Adrenal gland (tissue), 12 donors: ENCODE measurements around the gene CFAP20. TPM values are rescaled to one million over a fixed set of nuclear protein-coding genes. Genes with fewer than 3 reads are reported as not detected.
"Not testable (repeated sequence)": the region's sequence is repeated elsewhere in the genome, so short reads cannot be mapped to it uniquely, and the experiment has no call there.

Source experiments
- DNase-seq, 7 donors: peaks; one replicate each; pipeline ENCODE4 v3.0.0-alpha.2; 2019 to 2020
- H3K27ac ChIP-seq, 5 donors: fragments of 200-600 bp; sonication (generic) in 4 of 5; 1 replicate in 3 of 5; 2 replicates in 2 of 5; pipeline versions ENCODE4 v1.5.1 to v1.8.0; 2016 to 2020; ENCODE audit warnings: mild to moderate bottlenecking in 1 of 5
- H3K27me3 ChIP-seq: fragments of 200-600 bp; 2 replicates; pipeline ENCODE4 v1.8.0; 2021
- H3K36me3 ChIP-seq, 2 donors: fragments of 200-600 bp; replicated peaks in 1 of 2; 1 replicate in 1 of 2; 2 replicates in 1 of 2; pipeline versions ENCODE4 v1.5.1 to v1.8.0; 2018 to 2022
- H3K4me1 ChIP-seq, 2 donors: fragments of 200-600 bp; replicated peaks in 1 of 2; 1 replicate in 1 of 2; 2 replicates in 1 of 2; pipeline versions ENCODE4 v1.5.1 to v1.8.0; 2018 to 2021
- H3K4me3 ChIP-seq, 4 donors: fragments of 200-600 bp; sonication (generic) in 3 of 4; one replicate each; pipeline ENCODE4 v1.5.1; 2016 to 2018
- H3K9me3 ChIP-seq, 3 donors: fragments of 200-600 bp; sonication (generic) in 1 of 3; replicated peaks in 1 of 3; 1 replicate in 2 of 3; 2 replicates in 1 of 3; pipeline versions ENCODE4 v1.5.1 to v1.8.0; 2016 to 2021
- POLR2A ChIP-seq, 2 donors: fragments of 450-650 bp; IDR thresholded peaks; one replicate each; pipeline ENCODE4 v1.6.1; 2017; ENCODE audit warnings: antibody characterized with exemption in 2 of 2, mild to moderate bottlenecking in 2 of 2, moderate library complexity in 1 of 2
- WGBS, 4 donors: extraction: QIAGEN DNeasy Blood & Tissue Kit in 2 of 4; methylation state at CpG; one replicate each; pipeline versions ENCODE4 v1.1.5 to v1.1.7; 2013 to 2017; 5-methylcytosine and 5-hydroxymethylcytosine counted together
- intact Hi-C, 2 donors: fragments of 100-400 bp; cut with DNase I; formaldehyde crosslinking; loops; one replicate each; pipeline versions ENCODE4 v1.14.1 to v1.15.0; 2022 to 2023
- polyA plus RNA-seq, 3 donors: library from polyadenylated mRNA; stranded (reverse); fragments of 200-250 nt in 2 of 3; fragments of 350-450 nt in 1 of 3; fragmentation: Illumina TruSeq in 1 of 3; extraction: RNeasy Lipid Tissue Mini Kit (QIAGEN cat#74804) in 1 of 3; gene quantifications; one replicate each; pipeline ENCODE4 v1.2.3, GENCODE V29; 2013 to 2014
- total RNA-seq, 9 donors: library from RNA; depleted of rRNA in 4 of 9; stranded (reverse); fragments of >200 nt in 4 of 9; fragments of 120-200 nt in 1 of 9; fragmentation: NEBNext Ultra II Directional in 1 of 9; extraction: Animal tissue kit (Norgen Biotek cat#: 25700) in 1 of 9; gene quantifications; one replicate each; pipeline versions ENCODE4 v1.1.0 to v1.2.4, GENCODE V29; 2013 to 2023
- TF ChIP-seq, protein P1 (sequence below), 6 experiments: fragments of 450-650 bp in 4 of 6; fragments of 200-600 bp in 2 of 6; sonication (generic) in 1 of 6; IDR thresholded peaks; 1 replicate in 5 of 6; 2 replicates in 1 of 6; pipeline versions ENCODE4 v1.5.1 to v1.8.0; 2016 to 2021; ENCODE audit warnings: antibody characterized with exemption in 6 of 6, mild to moderate bottlenecking in 2 of 6, moderate library complexity in 1 of 6
- donor health status: healthy with polysubstance abuse.
- donor health status: Bipolar disorder and iron deficiency.
- donor health status: DM: yes; HTN: yes; CAD: no.
- donor health status: DM: no; HTN: no; CAD: no.
- donor health status: DM: no; HTN: no; CAD: no.
- donor health status: DM: yes; HTN: yes; CAD: no.

Gene CFAP20
- total and polyA plus RNA-seq, 12 donors, result 17.1 to 73.3 (median 33.4) TPM

DNA sequence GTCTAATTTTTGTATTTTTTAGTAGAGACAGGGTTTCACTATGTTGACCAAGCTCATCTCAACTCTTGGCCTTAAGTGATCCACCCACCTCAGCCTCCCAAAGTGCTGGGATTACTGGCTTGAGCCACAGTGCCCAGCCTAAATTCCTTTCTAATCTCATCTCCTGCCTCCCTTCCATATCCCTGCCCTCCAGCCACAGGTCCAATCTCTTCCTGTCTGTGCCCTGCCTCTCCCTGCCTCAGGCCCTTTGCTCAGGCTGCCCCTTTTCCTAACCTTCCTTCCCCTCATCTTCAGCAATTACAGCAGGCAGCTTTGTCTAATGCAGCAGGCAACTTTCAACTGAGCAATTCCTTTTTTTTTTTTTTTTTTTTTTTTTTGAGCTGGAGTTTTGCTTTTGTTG, 46.8 kb downstream of the CFAP20 start:
- TF ChIP-seq, protein P1, sequence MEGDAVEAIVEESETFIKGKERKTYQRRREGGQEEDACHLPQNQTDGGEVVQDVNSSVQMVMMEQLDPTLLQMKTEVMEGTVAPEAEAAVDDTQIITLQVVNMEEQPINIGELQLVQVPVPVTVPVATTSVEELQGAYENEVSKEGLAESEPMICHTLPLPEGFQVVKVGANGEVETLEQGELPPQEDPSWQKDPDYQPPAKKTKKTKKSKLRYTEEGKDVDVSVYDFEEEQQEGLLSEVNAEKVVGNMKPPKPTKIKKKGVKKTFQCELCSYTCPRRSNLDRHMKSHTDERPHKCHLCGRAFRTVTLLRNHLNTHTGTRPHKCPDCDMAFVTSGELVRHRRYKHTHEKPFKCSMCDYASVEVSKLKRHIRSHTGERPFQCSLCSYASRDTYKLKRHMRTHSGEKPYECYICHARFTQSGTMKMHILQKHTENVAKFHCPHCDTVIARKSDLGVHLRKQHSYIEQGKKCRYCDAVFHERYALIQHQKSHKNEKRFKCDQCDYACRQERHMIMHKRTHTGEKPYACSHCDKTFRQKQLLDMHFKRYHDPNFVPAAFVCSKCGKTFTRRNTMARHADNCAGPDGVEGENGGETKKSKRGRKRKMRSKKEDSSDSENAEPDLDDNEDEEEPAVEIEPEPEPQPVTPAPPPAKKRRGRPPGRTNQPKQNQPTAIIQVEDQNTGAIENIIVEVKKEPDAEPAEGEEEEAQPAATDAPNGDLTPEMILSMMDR (IDR thresholded peaks at IDR 0.05), result no peak
- TF ChIP-seq POLR2A (IDR thresholded peaks at IDR 0.05), result no peak
- intact Hi-C loops, result no loop called here
- Histone ChIP-seq H3K4me3 (no peak overlapping the region), H3K4me1 (no peaks in the 10 kb centered on the region), H3K27me3 (no peaks in the 10 kb centered on the region), H3K36me3 (no peaks in the 10 kb centered on the region), H3K27ac (no peak overlapping the region), H3K9me3 (no peaks in the 10 kb centered on the region)
- no peak for DNase-seq

DNA sequence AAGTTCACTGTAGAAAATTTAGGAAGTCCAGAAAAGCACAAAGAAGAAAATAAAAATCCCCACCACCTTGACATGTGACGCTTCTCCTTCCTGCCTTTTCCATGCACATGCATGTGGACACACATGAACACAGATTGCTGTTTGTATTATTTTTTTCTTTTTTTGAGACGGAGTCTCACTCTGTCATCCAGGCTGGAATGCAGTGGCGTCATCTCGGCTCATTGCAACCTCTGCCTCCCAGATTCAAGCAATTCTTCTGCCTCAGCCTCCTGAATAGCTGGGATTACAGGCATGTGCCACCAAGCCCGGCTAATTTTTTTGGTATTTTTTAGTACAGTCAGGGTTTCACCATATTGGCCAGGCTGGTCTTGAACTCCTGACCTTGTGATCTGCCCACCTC, 48.5 kb downstream of the CFAP20 start:
- DNase-seq, H3K4me1 ChIP-seq, H3K27ac ChIP-seq, intact Hi-C loops, H3K27me3 ChIP-seq, H3K36me3 ChIP-seq, H3K4me3 ChIP-seq: not testable (repeated sequence)
- peaks cover 0 to 11% (median 0%) of the 10 kb centered on the region in 3 donors for H3K9me3 ChIP-seq
- WGBS, 4 donors, result 78 to 88% (median 82%) methylated on average over 5 of the region's 5 CpGs

DNA sequence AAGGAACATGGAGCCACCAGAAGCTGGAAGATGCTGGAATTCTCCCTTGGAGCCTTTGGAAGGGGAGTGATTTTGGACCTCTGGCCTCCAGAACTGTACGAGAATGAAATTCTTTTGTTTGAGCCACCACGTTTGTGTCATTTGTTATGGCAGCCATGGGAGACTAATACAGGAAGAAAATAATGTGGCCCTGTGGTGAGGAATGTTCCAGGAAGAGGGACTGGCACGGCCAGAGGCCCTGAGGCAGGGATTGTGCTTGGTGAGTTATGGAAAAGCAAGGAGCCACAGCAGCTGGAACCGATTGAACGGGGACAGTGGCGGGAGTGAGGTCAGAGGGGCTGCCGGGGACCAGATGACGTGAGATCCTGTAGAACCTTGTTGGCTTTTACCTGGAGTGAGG, 51.4 kb downstream of the CFAP20 start:
- no peak overlapping the region for H3K27ac ChIP-seq
- WGBS, 4 donors, result 69 to 88% (median 75%) methylated on average over 8 of the region's 8 CpGs
- no peak overlapping the region for H3K4me3 ChIP-seq
- peaks cover 0 to 11% (median 0%) of the 10 kb centered on the region in 3 donors for H3K9me3 ChIP-seq
- intact Hi-C loops, result no loop called here
- H3K36me3 ChIP-seq, result no peaks in the 10 kb centered on the region
- TF ChIP-seq, protein P1 (IDR thresholded peaks at IDR 0.05), result no peak
- TF ChIP-seq POLR2A (IDR thresholded peaks at IDR 0.05), result no peak
- no peaks in the 10 kb centered on the region for H3K4me1 ChIP-seq
- H3K27me3 ChIP-seq, result no peaks in the 10 kb centered on the region
- DNase-seq, result no peak

DNA sequence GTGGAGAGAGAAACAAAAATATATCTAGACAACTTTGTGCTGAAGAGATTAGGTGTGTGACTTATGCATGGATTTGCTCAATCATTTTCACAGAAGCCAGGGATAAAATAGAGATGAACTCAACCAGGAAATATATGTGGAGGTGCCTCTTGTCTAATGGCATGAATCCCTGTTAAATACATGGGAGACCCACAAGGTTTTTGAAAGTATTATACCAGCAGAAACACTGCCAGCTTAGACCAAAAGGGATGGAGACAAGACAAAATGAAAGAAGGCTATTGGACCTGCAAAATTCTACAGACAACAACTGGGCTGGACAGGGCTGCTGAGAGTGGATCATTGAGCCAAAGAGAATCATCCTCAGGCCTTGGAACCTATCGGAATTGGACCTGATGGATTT, 52.7 kb downstream of the CFAP20 start:
- 87 to 100% (median 95%) methylated on average over 1 of the region's 1 CpG for WGBS, 4 donors
- no peak for DNase-seq
- no peaks in the 10 kb centered on the region for H3K36me3 ChIP-seq
- peaks cover 0 to 11% (median 0%) of the 10 kb centered on the region in 3 donors for H3K9me3 ChIP-seq
- H3K4me3 ChIP-seq, result no peak overlapping the region
- intact Hi-C loops, result no loop called here
- H3K27ac ChIP-seq, result no peak overlapping the region
- no peaks in the 10 kb centered on the region for H3K27me3 ChIP-seq
- H3K4me1 ChIP-seq, result no peaks in the 10 kb centered on the region
- TF ChIP-seq POLR2A (IDR thresholded peaks at IDR 0.05), result no peak
- TF ChIP-seq, protein P1 (IDR thresholded peaks at IDR 0.05), result no peak

DNA sequence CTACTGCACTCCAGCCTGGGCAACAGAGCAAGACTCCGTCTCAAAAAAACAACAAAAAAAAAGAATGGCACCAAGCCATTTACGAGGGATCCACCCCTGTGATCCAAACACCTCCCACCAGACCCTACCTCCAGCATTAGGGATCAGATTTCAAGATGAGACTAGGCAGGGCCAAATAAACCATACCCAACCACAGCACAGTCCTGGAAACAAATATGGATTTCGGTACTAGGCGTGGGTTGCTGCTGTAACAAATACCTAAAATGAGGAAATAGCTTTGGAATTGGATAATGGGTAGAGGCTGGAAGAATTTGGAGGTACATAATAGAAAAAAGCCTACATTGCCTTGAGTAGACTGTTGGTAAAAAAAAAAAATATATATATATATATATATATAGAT, 54.5 kb downstream of the CFAP20 start:
- H3K4me1 ChIP-seq, result no peaks in the 10 kb centered on the region
- H3K27ac ChIP-seq, result no peak overlapping the region
- DNase-seq, result no peak
- no peak overlapping the region for H3K4me3 ChIP-seq
- TF ChIP-seq POLR2A (IDR thresholded peaks at IDR 0.05), result no peak
- TF ChIP-seq, protein P1 (IDR thresholded peaks at IDR 0.05), result no peak
- no peaks in the 10 kb centered on the region for H3K36me3 ChIP-seq
- peaks cover 0 to 11% (median 0%) of the 10 kb centered on the region in 3 donors for H3K9me3 ChIP-seq
- intact Hi-C loops, result no loop called here
- WGBS, 4 donors, result 69 to 96% (median 80%) methylated on average over 4 of the region's 4 CpGs
- no peaks in the 10 kb centered on the region for H3K27me3 ChIP-seq

DNA sequence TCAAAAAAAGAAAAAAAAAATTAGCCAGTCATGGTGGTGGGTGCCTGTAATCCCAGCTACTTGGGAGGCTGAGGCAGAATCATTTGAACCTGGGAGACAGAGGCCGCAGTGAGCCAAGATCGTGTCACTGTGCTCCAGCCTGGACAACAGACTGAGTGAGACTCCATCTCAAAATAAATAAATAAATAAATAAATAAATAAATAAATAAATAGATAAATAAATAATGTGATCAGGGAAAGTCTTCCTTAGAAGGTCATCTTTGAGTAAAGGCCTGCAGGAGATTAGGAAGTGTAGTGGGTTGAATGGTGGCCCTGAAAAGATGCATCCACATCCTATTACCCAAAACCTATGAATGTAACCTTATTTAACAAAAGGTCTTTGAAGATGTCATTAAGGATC, 56.1 kb downstream of the CFAP20 start:
- intact Hi-C loops, DNase-seq, H3K36me3 ChIP-seq, H3K27ac ChIP-seq, H3K4me3 ChIP-seq, H3K4me1 ChIP-seq, H3K27me3 ChIP-seq: not testable (repeated sequence)
- peaks cover 0 to 11% (median 0%) of the 10 kb centered on the region in 3 donors for H3K9me3 ChIP-seq
- WGBS, 4 donors, result 92 to 100% (median 94%) methylated on average over 2 of the region's 2 CpGs

DNA sequence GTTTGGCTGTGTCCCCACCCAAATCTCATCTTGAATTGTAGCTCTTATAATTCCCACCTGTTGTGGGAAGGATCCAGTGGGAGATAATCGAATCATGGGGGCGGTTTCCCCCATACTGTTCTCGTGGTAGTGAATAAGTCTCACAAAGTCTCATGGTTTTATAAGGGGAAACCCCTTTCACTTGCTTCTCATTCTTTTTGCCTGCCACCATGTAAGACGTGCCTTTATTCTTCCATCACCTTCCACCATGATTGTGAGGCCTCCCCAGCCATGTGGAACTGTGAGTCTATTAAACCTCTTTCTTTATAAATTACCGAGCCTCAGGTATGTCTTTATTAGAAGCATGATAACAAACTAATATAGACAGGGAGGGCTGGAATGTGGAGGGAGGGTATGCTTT, 57.0 kb downstream of the CFAP20 start:
- H3K36me3 ChIP-seq, intact Hi-C loops, H3K27ac ChIP-seq, DNase-seq, H3K4me3 ChIP-seq, H3K4me1 ChIP-seq, H3K27me3 ChIP-seq: not testable (repeated sequence)
- 82 to 92% (median 88%) methylated on average over 5 of the region's 5 CpGs for WGBS, 4 donors
- H3K9me3 ChIP-seq, result peaks cover 0 to 11% (median 0%) of the 10 kb centered on the region in 3 donors
